GM12878 (cell line): Measurements from ENCODE around the gene NMNAT3. TPM values are rescaled to one million over a fixed set of nuclear protein-coding genes. Genes with fewer than 3 reads are reported as not detected.

Experiments
- ATF7 ChIP-seq: fragments of 450-650 bp; IDR thresholded peaks from 2 replicates; pipeline ENCODE4 v1.6.1; 2016; ENCODE audit warnings: low read depth, mild to moderate bottlenecking
- CEBPZ ChIP-seq: fragments of 150-350 bp; IDR thresholded peaks from 2 replicates; pipeline ENCODE4 v1.6.1; 2016; ENCODE audit warnings: low read depth, low read length
- NBN ChIP-seq: fragments of 450-650 bp; IDR thresholded peaks from 2 replicates; pipeline ENCODE4 v1.6.1; 2016
- PAX8 ChIP-seq: fragments of 450-650 bp; IDR thresholded peaks from 2 replicates; pipeline ENCODE4 v1.6.1; 2017; ENCODE audit warnings: mild to moderate bottlenecking, moderate library complexity
- STAT1 ChIP-seq: fragments of 450-650 bp; conservative IDR thresholded peaks from 2 replicates; pipeline ENCODE4 v1.6.1; 2014; ENCODE audit warnings: antibody characterized with exemption, mild to moderate bottlenecking
- USF1 ChIP-seq: IDR thresholded peaks from 2 replicates; pipeline ENCODE4 v1.6.1; 2011; ENCODE audit warnings: borderline replicate concordance, low read depth, mild to moderate bottlenecking, moderate library complexity, mixed read lengths, low read length; ENCODE audit not compliant: insufficient read depth; ENCODE audit errors: extremely low read length
- ZBTB4 ChIP-seq: fragments of 450-650 bp; formaldehyde crosslinking; IDR thresholded peaks from 2 replicates; pipeline ENCODE4 v1.4.0; 2022; ENCODE audit warnings: mild to moderate bottlenecking, moderate library complexity
- ZNF622 ChIP-seq: fragments of 450-650 bp; IDR thresholded peaks from 2 replicates; pipeline ENCODE4 v1.6.1; 2017; ENCODE audit warnings: mild to moderate bottlenecking, inconsistent platforms
- ZZZ3 ChIP-seq: IDR thresholded peaks from 2 replicates; pipeline ENCODE4 v1.6.1; 2011; ENCODE audit warnings: low read depth; ENCODE audit not compliant: control insufficient read depth, insufficient read length
- polyA plus RNA-seq, 11 experiments: library from polyadenylated mRNA; depleted of rRNA in 4 of 11; unstranded in 6 of 11; stranded (reverse) in 5 of 11; fragments of >200 nt; fragmentation: Nextera tagmentation in 4 of 11; fragmentation: Illumina TruSeq in 1 of 11; extraction: Ambion mirVana in 4 of 11; extraction: Trizol in 1 of 11; gene quantifications; 1 replicate in 1 of 11; 2 replicates in 10 of 11; pipeline versions ENCODE4 v1.2.1 to v1.2.3, GENCODE V29; 2011 to 2016; ENCODE audit warnings: inconsistent platforms in 2 of 11, missing spikeins in 2 of 11, low read depth in 1 of 11
- total RNA-seq, 4 experiments: library from RNA; depleted of rRNA in 3 of 4; stranded (reverse); fragments of >200 nt in 3 of 4; fragmentation: Illumina TruSeq in 1 of 4; extraction: Trizol in 1 of 4; gene quantifications; 2 replicates each; pipeline versions ENCODE4 v1.2.1 to v1.2.3, GENCODE V29; 2013 to 2021
- TF ChIP-seq, protein P1 (sequence below): IDR thresholded peaks from 2 replicates; pipeline ENCODE4 v1.6.1; 2012; ENCODE audit warnings: low read length, inconsistent platforms

NMNAT3 gene
- total and polyA plus RNA-seq, 10 of the 15 experiments (the other 5 are each of a cell fraction or from before 2014, with no cell fraction given): under 0.01 to 0.92 (median 0.08) TPM; not detected in 4

DNA sequence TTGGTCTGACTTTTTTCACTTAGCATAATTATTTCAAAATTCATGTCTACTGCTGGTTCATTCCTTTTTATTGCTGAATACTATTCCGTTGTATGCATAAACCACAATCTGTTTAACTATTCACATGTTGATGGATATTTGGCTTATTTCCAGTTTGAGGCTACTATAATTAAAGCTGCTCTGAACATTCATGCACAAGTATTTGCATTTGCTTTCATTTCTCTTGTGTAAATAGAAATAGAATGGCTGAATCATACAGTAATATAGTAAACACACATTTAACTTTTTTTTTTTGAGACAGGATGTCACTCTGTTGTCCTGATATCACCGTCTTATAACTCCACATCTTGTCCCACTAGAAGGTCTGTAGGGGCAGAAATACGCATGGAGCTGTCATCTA lies 57.3 kb downstream of the NMNAT3 start (continued):
- no peak for TF ChIP-seq ZZZ3
- no peak for TF ChIP-seq ZBTB4 (CRISPR knock-in tag)
- TF ChIP-seq, protein P1, sequence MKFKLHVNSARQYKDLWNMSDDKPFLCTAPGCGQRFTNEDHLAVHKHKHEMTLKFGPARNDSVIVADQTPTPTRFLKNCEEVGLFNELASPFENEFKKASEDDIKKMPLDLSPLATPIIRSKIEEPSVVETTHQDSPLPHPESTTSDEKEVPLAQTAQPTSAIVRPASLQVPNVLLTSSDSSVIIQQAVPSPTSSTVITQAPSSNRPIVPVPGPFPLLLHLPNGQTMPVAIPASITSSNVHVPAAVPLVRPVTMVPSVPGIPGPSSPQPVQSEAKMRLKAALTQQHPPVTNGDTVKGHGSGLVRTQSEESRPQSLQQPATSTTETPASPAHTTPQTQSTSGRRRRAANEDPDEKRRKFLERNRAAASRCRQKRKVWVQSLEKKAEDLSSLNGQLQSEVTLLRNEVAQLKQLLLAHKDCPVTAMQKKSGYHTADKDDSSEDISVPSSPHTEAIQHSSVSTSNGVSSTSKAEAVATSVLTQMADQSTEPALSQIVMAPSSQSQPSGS: no peak
- no peak for TF ChIP-seq STAT1
- no peak for TF ChIP-seq CEBPZ
- no peak for TF ChIP-seq USF1
- no peak for TF ChIP-seq NBN
- no peak for TF ChIP-seq ATF7
- TF ChIP-seq PAX8: no peak
- TF ChIP-seq ZNF622: no peak
